ENCODE measurements around the gene SAPCD1.

SAPCD1 gene

GRCh38 chr6:31752739-31753319 is 9.6 kb upstream of the SAPCD1 start:
- no peak for TF ChIP-seq CTCF (IDR thresholded peaks at IDR 0.05; ENCODE audit: low read depth, low read length)
- in situ Hi-C loops (cut with HindIII; ENCODE audit: low sequenced_read_pairs): no loop called here
- no peak overlapping the region for H3K4me3 ChIP-seq (ENCODE audit: low read depth, low read length)
- peak; percentile 79 for DNase-seq (ENCODE audit: low read depth, low spot score)

- in situ Hi-C loops (cut with HindIII; ENCODE audit: low sequenced_read_pairs): no loop called here
- DNase-seq (ENCODE audit: low read depth, low spot score): no peak
- no peak for TF ChIP-seq CTCF (IDR thresholded peaks at IDR 0.05; ENCODE audit: low read depth, low read length)
Measured at GRCh38 chr6:31758281-31758680, 4.2 kb upstream of the SAPCD1 start.

GRCh38 chr6:31760790-31761189 is 1.7 kb upstream of the SAPCD1 start:
- H3K4me3 ChIP-seq (ENCODE audit: low read depth, low read length): no peak overlapping the region
- DNase-seq (ENCODE audit: low read depth, low spot score): no peak
- TF ChIP-seq CTCF (IDR thresholded peaks at IDR 0.05; ENCODE audit: low read depth, low read length): no peak
- in situ Hi-C loops (cut with HindIII; ENCODE audit: low sequenced_read_pairs): no loop called here

More at GRCh38 chr6:31758281-31758680, 4.2 kb upstream of the SAPCD1 start:
- no peak overlapping the region for H3K4me3 ChIP-seq (ENCODE audit: low read depth, low read length)

GRCh38 chr6:31761343-31761742 is 1.1 kb upstream of the SAPCD1 start:
- no peak for TF ChIP-seq CTCF (IDR thresholded peaks at IDR 0.05; ENCODE audit: low read depth, low read length)
- in situ Hi-C loops (cut with HindIII; ENCODE audit: low sequenced_read_pairs): no loop called here
- H3K4me3 ChIP-seq (ENCODE audit: low read depth, low read length): no peak overlapping the region
- DNase-seq (ENCODE audit: low read depth, low spot score): no peak

GRCh38 chr6:31762878-31763618 is 592 bp downstream of the SAPCD1 start:
- DNase-seq (ENCODE audit: low read depth, low spot score): no peak
- no peak for TF ChIP-seq CTCF (IDR thresholded peaks at IDR 0.05; ENCODE audit: low read depth, low read length)
- in situ Hi-C loops (cut with HindIII; ENCODE audit: low sequenced_read_pairs): no loop called here
- H3K4me3 ChIP-seq (ENCODE audit: low read depth, low read length): no peak overlapping the region

- DNase-seq (ENCODE audit: low read depth, low spot score): peak; percentile 37
- in situ Hi-C loops (cut with HindIII; ENCODE audit: low sequenced_read_pairs): no loop called here
- no peak for TF ChIP-seq CTCF (IDR thresholded peaks at IDR 0.05; ENCODE audit: low read depth, low read length)
- H3K4me3 ChIP-seq (ENCODE audit: low read depth, low read length): no peak overlapping the region
Measured at GRCh38 chr6:31763619-31763940, 1.1 kb downstream of the SAPCD1 start.
